Erythroblast (primary cell): ENCODE data around the gene L3MBTL4.

Source experiments
- GATA1 ChIP-seq: IDR thresholded peaks from 2 replicates; pipeline ENCODE4 v1.6.1; 2011; ENCODE audit warnings: low read depth, mild to moderate bottlenecking, control low read depth, low read length, moderate library complexity
- POLR2A ChIP-seq: IDR thresholded peaks from 2 replicates; pipeline ENCODE4 v1.6.1; 2011; ENCODE audit warnings: mild to moderate bottlenecking, low read length

DNA sequence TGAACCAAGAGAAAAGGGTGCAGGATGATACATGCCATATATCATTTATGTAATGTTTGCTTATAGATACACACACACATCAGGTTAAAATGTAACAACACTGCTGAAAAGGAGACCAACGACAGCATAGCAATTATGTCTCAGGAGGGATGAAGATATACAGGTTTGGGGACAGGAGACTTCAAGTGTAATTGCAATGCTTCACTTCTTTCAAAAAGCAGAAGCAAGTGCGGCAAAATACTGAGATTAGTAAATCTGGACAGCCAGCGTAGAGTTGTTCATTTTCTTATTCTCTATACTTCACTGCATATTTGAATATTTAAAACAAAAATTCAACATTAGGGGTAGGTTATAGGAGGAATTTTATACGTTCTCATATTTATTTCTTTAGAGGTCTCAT lies 87.2 kb downstream of the L3MBTL4 start:
- TF ChIP-seq POLR2A (no peak), GATA1 (no peak)
